Cardiac muscle cell (in vitro differentiated cells and primary cell): Measurements from ENCODE around the gene TRIM69. TPM values are rescaled to one million over a fixed set of nuclear protein-coding genes. Genes with fewer than 3 reads are reported as not detected.

Source experiments
- DNase-seq, 2 donors: peaks; one replicate each; pipeline versions ENCODE4 v3.0.0 to v3.0.0-alpha.2; 2010 to 2017; ENCODE audit warnings: low read depth in 1 of 2, low spot score in 1 of 2
- H3K27ac ChIP-seq: fragments of 200-600 bp; sonication (generic); 2 replicates; pipeline ENCODE4 v1.5.1; 2016
- H3K27me3 ChIP-seq: fragments of 200-600 bp; sonication (generic); 2 replicates; pipeline ENCODE4 v1.6.0; 2016; ENCODE audit warnings: control low read depth
- H3K36me3 ChIP-seq: fragments of 200-600 bp; sonication (generic); 2 replicates; pipeline ENCODE4 v1.5.1; 2016; ENCODE audit warnings: control low read depth
- H3K4me1 ChIP-seq: fragments of 200-600 bp; sonication (generic); 2 replicates; pipeline ENCODE4 v1.8.1; 2017; ENCODE audit warnings: low read depth, mild to moderate bottlenecking, mixed run types
- H3K4me3 ChIP-seq: fragments of 200-600 bp; sonication (generic); 2 replicates; pipeline ENCODE4 v1.5.1; 2016; ENCODE audit warnings: mild to moderate bottlenecking
- H3K9me3 ChIP-seq: fragments of 200-600 bp; sonication (generic); 2 replicates; pipeline ENCODE4 v1.5.1; 2017; ENCODE audit warnings: low read depth, mild to moderate bottlenecking, control low read depth
- polyA plus RNA-seq: library from polyadenylated mRNA; unstranded; fragments of >200 nt; fragmentation: Nextera tagmentation; extraction: Ambion mirVana; gene quantifications from 2 replicates; pipeline ENCODE4 v1.2.1, GENCODE V29; 2016
- total RNA-seq: library from RNA; depleted of rRNA; stranded (reverse); fragments of >200 nt; gene quantifications from 2 replicates; pipeline ENCODE4 v1.2.3, GENCODE V29; 2016
- TF ChIP-seq, protein P1 (sequence below): IDR thresholded peaks from 2 replicates; pipeline ENCODE4 v1.5.1; 2012; ENCODE audit warnings: low read depth, mild to moderate bottlenecking, low read length

TRIM69 gene
- total and polyA plus RNA-seq, 2 experiments from 2014 or later: 20.3 to 37.1 TPM

DNA sequence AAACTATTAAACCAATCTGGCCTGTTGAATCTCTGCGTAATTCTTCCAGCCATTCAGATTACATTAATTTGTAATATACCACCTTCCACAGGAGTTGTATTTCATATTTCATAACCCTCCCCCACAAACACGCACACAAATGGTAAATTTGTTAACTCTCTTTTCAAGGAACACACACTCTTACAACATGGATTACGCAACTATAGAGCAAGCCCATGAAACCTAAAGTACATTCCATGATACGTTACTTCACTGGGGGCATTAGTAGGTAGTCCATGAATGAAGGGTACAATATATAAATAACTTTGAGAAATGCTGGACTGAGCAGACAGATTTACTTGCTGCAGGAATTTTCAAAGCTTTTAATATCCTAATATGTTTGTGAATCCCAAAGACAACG, 65.0 kb downstream of the TRIM69 start:
- Histone ChIP-seq H3K4me3 (no peak overlapping the region), H3K4me1 (no peaks in the 10 kb centered on the region), H3K36me3 (no peaks in the 10 kb centered on the region), H3K27ac (no peak overlapping the region), H3K9me3 (no peaks in the 10 kb centered on the region), H3K27me3 (peaks cover 9% of the 10 kb centered on the region)
- peak in 1 of 2 donors; percentile 55 for DNase-seq
- TF ChIP-seq, protein P1, sequence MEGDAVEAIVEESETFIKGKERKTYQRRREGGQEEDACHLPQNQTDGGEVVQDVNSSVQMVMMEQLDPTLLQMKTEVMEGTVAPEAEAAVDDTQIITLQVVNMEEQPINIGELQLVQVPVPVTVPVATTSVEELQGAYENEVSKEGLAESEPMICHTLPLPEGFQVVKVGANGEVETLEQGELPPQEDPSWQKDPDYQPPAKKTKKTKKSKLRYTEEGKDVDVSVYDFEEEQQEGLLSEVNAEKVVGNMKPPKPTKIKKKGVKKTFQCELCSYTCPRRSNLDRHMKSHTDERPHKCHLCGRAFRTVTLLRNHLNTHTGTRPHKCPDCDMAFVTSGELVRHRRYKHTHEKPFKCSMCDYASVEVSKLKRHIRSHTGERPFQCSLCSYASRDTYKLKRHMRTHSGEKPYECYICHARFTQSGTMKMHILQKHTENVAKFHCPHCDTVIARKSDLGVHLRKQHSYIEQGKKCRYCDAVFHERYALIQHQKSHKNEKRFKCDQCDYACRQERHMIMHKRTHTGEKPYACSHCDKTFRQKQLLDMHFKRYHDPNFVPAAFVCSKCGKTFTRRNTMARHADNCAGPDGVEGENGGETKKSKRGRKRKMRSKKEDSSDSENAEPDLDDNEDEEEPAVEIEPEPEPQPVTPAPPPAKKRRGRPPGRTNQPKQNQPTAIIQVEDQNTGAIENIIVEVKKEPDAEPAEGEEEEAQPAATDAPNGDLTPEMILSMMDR: no peak

DNA sequence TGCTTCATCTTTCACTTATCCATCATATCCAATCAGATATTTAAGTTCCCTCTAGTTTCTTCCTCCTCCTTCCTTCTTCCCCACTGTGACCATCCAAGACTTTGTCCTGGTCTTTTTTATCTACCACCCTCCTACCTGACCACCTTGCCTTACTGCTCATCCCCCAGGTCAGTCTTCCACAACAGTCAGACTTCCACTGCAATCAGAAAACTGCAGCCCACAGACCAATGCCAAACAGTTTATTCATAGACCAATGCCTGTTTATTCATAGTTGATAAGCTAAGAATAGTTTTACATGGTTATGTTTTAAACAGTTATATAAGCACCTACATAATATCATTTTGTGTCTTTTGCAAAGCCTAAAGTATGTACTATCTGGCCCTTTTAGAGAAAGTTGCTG, 65.5 kb downstream of the TRIM69 start:
- no peaks in the 10 kb centered on the region for H3K36me3 ChIP-seq
- H3K4me3 ChIP-seq: no peak overlapping the region
- peaks cover 9% of the 10 kb centered on the region for H3K27me3 ChIP-seq
- H3K9me3 ChIP-seq: no peaks in the 10 kb centered on the region
- no peaks in the 10 kb centered on the region for H3K4me1 ChIP-seq
- no peak overlapping the region for H3K27ac ChIP-seq
- TF ChIP-seq, protein P1: no peak
- DNase-seq: no peak

DNA sequence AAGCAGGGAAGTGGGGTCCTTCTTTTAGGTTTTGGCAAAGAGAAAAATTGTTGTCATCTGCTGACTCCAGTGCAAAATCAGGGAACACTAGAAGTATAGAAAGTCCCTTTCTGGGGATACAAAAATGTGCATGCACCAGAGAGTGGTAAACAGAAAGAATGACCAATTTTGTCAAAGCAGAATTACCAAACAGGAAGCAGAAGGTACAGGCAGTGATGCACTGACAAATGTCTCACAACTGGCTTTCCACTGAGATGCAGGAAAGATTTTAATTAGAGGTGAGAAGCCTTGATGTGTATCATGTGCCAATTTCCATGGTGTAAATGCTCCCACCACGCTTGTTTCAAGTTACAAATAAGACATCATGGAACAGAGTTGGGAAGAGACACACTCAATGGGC, 66.0 kb downstream of the TRIM69 start:
- TF ChIP-seq, protein P1: no peak
- peaks cover 4% of the 10 kb centered on the region for H3K27me3 ChIP-seq
- no peaks in the 10 kb centered on the region for H3K9me3 ChIP-seq
- no peaks in the 10 kb centered on the region for H3K4me1 ChIP-seq
- H3K36me3 ChIP-seq: no peaks in the 10 kb centered on the region
- no peak for DNase-seq
- no peak overlapping the region for H3K27ac ChIP-seq
- no peak overlapping the region for H3K4me3 ChIP-seq

DNA sequence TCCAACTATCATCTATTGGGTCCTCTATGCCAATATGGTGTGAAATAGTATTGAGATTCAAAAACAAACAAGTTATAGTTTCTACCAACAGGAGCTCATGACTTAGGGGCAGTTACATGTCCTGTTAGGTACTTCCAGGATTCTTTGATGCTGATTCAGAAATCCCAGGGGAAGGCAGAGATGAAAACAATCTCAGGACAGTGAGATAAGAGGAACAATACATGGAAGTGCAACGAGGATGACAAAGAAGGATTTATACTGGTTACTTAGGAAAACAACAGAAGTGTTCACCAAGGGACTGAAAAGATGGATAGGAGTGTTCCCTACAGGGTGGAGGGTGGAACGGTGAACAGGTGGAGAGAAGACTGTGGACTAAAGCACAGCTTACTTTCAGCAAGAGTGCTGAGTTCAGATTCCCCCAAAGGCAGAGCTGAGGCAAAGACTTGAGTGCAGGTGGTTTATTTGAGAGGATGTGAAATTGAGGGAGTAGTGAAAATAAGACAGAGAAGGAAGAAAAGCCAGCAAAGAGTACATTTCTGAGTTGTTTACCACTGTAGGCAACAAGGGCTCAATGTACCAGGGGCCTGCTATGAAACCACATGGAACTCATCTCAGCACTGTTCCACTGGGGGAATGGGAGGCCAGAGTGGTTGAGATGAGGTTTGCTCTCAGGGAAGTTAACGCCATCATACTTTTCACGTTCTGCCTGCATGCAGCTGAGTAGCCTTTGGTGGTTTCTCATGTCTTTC, 68.1 kb downstream of the TRIM69 start:
- no peaks in the 10 kb centered on the region for H3K4me1 ChIP-seq
- no peak overlapping the region for H3K27ac ChIP-seq
- no peak overlapping the region for H3K4me3 ChIP-seq
- peaks cover 2% of the 10 kb centered on the region for H3K27me3 ChIP-seq
- H3K36me3 ChIP-seq: no peaks in the 10 kb centered on the region
- peak in 1 of 2 donors; percentile 44 for DNase-seq
- H3K9me3 ChIP-seq: no peaks in the 10 kb centered on the region
- TF ChIP-seq, protein P1: no peak

DNA sequence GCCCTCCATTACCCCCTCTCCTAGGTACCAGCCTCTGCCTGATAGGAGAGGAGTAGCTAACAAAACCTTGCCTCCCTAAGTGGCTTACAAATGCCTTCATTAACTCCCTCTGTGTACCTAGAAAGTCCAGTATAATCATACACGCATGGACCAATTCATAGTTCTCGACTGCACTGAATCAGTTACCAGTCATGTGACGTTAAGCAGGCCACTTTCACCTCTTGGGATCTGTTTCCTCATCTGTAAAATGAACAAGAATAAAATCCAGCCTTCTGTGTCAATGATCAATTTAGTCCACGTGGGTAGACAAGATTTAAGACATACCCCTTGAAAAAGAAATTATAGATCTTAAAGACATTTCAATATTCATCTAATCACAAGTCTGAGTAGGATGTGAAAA, 72.2 kb downstream of the TRIM69 start:
- Histone ChIP-seq H3K4me3 (no peak overlapping the region), H3K27ac (no peak overlapping the region), H3K4me1 (no peaks in the 10 kb centered on the region), H3K36me3 (no peaks in the 10 kb centered on the region), H3K27me3 (peaks cover under 1% of the 10 kb centered on the region), H3K9me3 (no peaks in the 10 kb centered on the region)
- DNase-seq: no peak
- TF ChIP-seq, protein P1: no peak
